ENCODE results near the gene CPT1A. TPM values are rescaled to one million over a fixed set of nuclear protein-coding genes. Genes with fewer than 3 reads are reported as not detected.
A peak's percentile ranks its signal among the peaks of the same experiment; 100 is the strongest.

Gene CPT1A
- total RNA-seq, 1 donor: 29.3 TPM

GRCh38 chr11:68839054-68839865, 2.5 kb downstream of the CPT1A start:
- peaks cover 42% of the 10 kb centered on the region for H3K4me1 ChIP-seq (ENCODE audit: insufficient read depth, low read length)
- TF ChIP-seq, protein P1, sequence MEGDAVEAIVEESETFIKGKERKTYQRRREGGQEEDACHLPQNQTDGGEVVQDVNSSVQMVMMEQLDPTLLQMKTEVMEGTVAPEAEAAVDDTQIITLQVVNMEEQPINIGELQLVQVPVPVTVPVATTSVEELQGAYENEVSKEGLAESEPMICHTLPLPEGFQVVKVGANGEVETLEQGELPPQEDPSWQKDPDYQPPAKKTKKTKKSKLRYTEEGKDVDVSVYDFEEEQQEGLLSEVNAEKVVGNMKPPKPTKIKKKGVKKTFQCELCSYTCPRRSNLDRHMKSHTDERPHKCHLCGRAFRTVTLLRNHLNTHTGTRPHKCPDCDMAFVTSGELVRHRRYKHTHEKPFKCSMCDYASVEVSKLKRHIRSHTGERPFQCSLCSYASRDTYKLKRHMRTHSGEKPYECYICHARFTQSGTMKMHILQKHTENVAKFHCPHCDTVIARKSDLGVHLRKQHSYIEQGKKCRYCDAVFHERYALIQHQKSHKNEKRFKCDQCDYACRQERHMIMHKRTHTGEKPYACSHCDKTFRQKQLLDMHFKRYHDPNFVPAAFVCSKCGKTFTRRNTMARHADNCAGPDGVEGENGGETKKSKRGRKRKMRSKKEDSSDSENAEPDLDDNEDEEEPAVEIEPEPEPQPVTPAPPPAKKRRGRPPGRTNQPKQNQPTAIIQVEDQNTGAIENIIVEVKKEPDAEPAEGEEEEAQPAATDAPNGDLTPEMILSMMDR (IDR thresholded peaks at IDR 0.05; ENCODE audit: extremely low read depth, low read depth, low read length): no peak
- H3K27me3 ChIP-seq (ENCODE audit: insufficient read depth, low read length): no peaks in the 10 kb centered on the region
- H3K27ac ChIP-seq (ENCODE audit: low read depth, low read length): peak overlapping the region; percentile 85
- H2AFZ ChIP-seq (ENCODE audit: low read length): peak overlapping the region; percentile 75
- peak; percentile 100 for DNase-seq (ENCODE audit: insufficient read length, low spot score, missing footprints)
- H3K4me2 ChIP-seq (ENCODE audit: insufficient read depth, low read length): peak overlapping the region; percentile 90
- H3K9me3 ChIP-seq (ENCODE audit: low read depth, low read length): no peaks in the 10 kb centered on the region
- H4K20me1 ChIP-seq (ENCODE audit: insufficient read depth, low read length): peaks cover 11% of the 10 kb centered on the region
- H3K4me3 ChIP-seq (ENCODE audit: insufficient read depth, low read length): peak overlapping the region; percentile 91
- H3K79me2 ChIP-seq (ENCODE audit: insufficient read depth, low read length): peaks cover 51% of the 10 kb centered on the region
- H3K36me3 ChIP-seq (ENCODE audit: insufficient read depth, low read length): no peaks in the 10 kb centered on the region

DNA sequence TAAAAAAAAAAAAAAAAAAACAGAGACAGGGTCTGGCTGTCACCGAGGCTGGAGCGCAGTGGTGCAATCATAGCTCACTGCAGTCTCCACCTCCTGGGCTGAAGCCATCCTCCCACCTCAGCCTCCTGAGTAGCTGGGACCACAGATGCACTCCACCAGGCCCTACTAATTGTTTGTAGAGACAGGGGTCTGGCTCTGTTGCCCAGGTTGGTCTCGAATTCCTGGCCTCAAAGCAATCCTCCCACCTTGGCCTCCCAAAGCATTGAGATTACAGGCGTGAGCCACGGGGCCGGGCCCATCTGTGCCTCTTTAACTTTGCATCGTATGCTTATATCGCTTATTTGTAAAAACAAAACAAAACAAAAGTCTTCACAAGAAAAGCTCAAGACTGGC, 3.1 kb downstream of the CPT1A start:
- Histone ChIP-seq H4K20me1 (ENCODE audit: insufficient read depth, low read length) (peaks cover 11% of the 10 kb centered on the region), H3K27me3 (ENCODE audit: insufficient read depth, low read length) (no peaks in the 10 kb centered on the region), H3K79me2 (ENCODE audit: insufficient read depth, low read length) (peaks cover 56% of the 10 kb centered on the region), H3K4me2 (ENCODE audit: insufficient read depth, low read length) (peak overlapping the region; percentile 90), H3K36me3 (ENCODE audit: insufficient read depth, low read length) (no peaks in the 10 kb centered on the region), H2AFZ (ENCODE audit: low read length) (peak overlapping the region; percentile 75), H3K9me3 (ENCODE audit: low read depth, low read length) (no peaks in the 10 kb centered on the region), H3K4me1 (ENCODE audit: insufficient read depth, low read length) (peaks cover 41% of the 10 kb centered on the region), H3K4me3 (ENCODE audit: insufficient read depth, low read length) (peak overlapping the region; percentile 91), H3K27ac (ENCODE audit: low read depth, low read length) (peak overlapping the region; percentile 85)
- TF ChIP-seq, protein P1 (IDR thresholded peaks at IDR 0.05; ENCODE audit: extremely low read depth, low read depth, low read length): no peak
- DNase-seq (ENCODE audit: insufficient read length, low spot score, missing footprints): no peak

DNA sequence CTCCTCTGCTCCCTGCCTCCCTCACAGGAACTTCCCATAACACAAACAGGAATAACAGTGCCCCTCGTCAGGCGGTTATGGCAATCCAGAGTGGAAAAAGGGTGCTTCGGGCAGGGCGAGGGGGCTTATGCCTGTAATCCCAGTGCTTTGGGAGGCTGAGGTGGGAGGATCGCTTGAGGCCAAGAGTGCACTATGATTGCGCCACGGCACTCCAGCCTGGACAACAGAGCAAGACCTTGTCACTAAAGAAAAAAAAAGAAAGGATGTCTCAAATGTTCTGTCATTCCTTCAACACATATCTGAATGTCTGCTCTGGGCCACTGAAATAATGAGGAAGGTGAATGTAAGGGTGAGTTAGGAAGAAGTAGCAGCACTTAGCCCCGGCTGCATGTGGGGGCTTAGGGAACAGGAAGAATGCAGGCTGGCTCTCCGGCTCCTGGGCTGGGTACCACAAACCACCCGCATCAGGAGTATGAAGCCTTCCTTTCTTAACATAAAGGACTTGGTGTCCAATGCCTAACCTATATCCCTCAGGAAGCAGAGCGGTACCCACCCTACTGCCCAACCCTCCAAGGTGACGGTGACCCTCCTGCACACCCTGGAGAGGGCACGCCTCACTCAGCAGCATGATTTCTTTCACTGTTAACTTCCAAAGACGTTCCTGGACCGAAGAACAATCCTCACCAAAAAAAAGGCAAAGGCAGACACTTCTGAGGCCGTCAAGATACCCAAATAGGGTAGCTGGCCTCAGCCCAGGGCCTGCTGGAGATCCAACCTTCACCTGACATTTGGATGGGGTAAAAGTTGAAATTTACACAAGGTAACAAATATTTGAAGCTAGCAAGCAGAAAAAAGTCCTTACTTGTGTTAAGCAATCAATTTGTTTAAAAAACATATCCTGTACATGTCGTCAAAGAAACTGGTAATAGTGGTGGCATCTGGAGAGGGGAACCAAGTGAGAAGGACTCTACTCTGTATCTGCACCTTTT, 3.8 kb downstream of the CPT1A start:
- DNase-seq (ENCODE audit: insufficient read length, low spot score, missing footprints): no peak
- H3K27ac ChIP-seq (ENCODE audit: low read depth, low read length): peak overlapping the region; percentile 85
- peak overlapping the region; percentile 91 for H3K4me3 ChIP-seq (ENCODE audit: insufficient read depth, low read length)
- no peaks in the 10 kb centered on the region for H3K36me3 ChIP-seq (ENCODE audit: insufficient read depth, low read length)
- H3K4me2 ChIP-seq (ENCODE audit: insufficient read depth, low read length): peak overlapping the region; percentile 90
- peaks cover 15% of the 10 kb centered on the region for H4K20me1 ChIP-seq (ENCODE audit: insufficient read depth, low read length)
- H3K79me2 ChIP-seq (ENCODE audit: insufficient read depth, low read length): peaks cover 63% of the 10 kb centered on the region
- TF ChIP-seq, protein P1 (IDR thresholded peaks at IDR 0.05; ENCODE audit: extremely low read depth, low read depth, low read length): no peak
- peaks cover 36% of the 10 kb centered on the region for H3K4me1 ChIP-seq (ENCODE audit: insufficient read depth, low read length)
- no peaks in the 10 kb centered on the region for H3K27me3 ChIP-seq (ENCODE audit: insufficient read depth, low read length)
- no peaks in the 10 kb centered on the region for H3K9me3 ChIP-seq (ENCODE audit: low read depth, low read length)
- H2AFZ ChIP-seq (ENCODE audit: low read length): no peak overlapping the region
